Neural progenitor cell (in vitro differentiated cells): ENCODE measurements around the gene GHRHR. TPM values are rescaled to one million over a fixed set of nuclear protein-coding genes. Genes with fewer than 3 reads are reported as not detected.

ENCODE experiments used
- DNase-seq: peaks from one replicate; pipeline ENCODE4 v3.0.0-alpha.2; 2016; ENCODE audit warnings: low spot score
- H2AFZ ChIP-seq: fragments of 200-600 bp; sonication (generic); replicated peaks from 2 replicates; pipeline ENCODE4 v1.6.1; 2016; ENCODE audit warnings: antibody characterized with exemption
- H3F3A ChIP-seq: fragments of 200-600 bp; sonication (generic); 2 replicates; pipeline ENCODE4 v1.6.1; 2016; ENCODE audit warnings: antibody characterized with exemption, low read depth
- H3K27ac ChIP-seq: fragments of 200-600 bp; sonication (generic); 2 replicates; pipeline ENCODE4 v1.5.1; 2016; ENCODE audit warnings: mild to moderate bottlenecking
- H3K27me3 ChIP-seq: fragments of 200-600 bp; sonication (generic); 2 replicates; pipeline ENCODE4 v1.6.1; 2016; ENCODE audit warnings: mild to moderate bottlenecking, moderate library complexity
- H3K36me3 ChIP-seq: fragments of 200-600 bp; sonication (generic); 2 replicates; pipeline ENCODE4 v1.5.1; 2016
- H3K4me1 ChIP-seq: fragments of 200-600 bp; sonication (generic); 2 replicates; pipeline ENCODE4 v1.6.1; 2016; ENCODE audit warnings: mixed run types
- H3K4me2 ChIP-seq: fragments of 200-600 bp; sonication (generic); 2 replicates; pipeline ENCODE4 v1.6.1; 2016
- H3K4me3 ChIP-seq: fragments of 200-600 bp; sonication (generic); 2 replicates; pipeline ENCODE4 v1.5.1; 2016
- H3K79me2 ChIP-seq: fragments of 200-600 bp; sonication (generic); 2 replicates; pipeline ENCODE4 v1.6.1; 2016; ENCODE audit warnings: low read depth
- H3K9ac ChIP-seq: fragments of 200-600 bp; sonication (generic); 2 replicates; pipeline ENCODE4 v1.6.1; 2016
- H3K9me3 ChIP-seq: fragments of 200-600 bp; sonication (generic); 2 replicates; pipeline ENCODE4 v1.5.1; 2016; ENCODE audit warnings: low read depth
- H4K20me1 ChIP-seq: fragments of 200-600 bp; sonication (generic); 2 replicates; pipeline ENCODE4 v1.6.1; 2016; ENCODE audit warnings: low read depth
- H3K27ac Mint-ChIP-seq: 3 replicates; pipeline ENCODE4 v1.8.0; 2021; ENCODE audit warnings: mixed read lengths
- H3K27me3 Mint-ChIP-seq: 2 replicates; pipeline ENCODE4 v1.8.0; 2022; ENCODE audit warnings: low read depth, mild to moderate bottlenecking, inconsistent platforms, moderate library complexity, mixed read lengths; ENCODE audit not compliant: insufficient read depth
- H3K36me3 Mint-ChIP-seq: 3 replicates; pipeline ENCODE4 v1.8.0; 2021; ENCODE audit warnings: mixed read lengths
- H3K4me1 Mint-ChIP-seq: 3 replicates; pipeline ENCODE4 v1.8.0; 2021; ENCODE audit warnings: mixed read lengths
- H3K4me3 Mint-ChIP-seq: 3 replicates; pipeline ENCODE4 v1.8.0; 2021; ENCODE audit warnings: mild to moderate bottlenecking, moderate library complexity, mixed read lengths
- H3K9me3 Mint-ChIP-seq: 3 replicates; pipeline ENCODE4 v1.8.0; 2020; ENCODE audit warnings: mixed read lengths
- EZH2 ChIP-seq: fragments of 200-600 bp; sonication (generic); IDR thresholded peaks from 2 replicates; pipeline ENCODE4 v1.6.1; 2017; ENCODE audit warnings: antibody characterized with exemption, mild to moderate bottlenecking, moderate library complexity
- EZH2phosphoT487 ChIP-seq: fragments of 200-600 bp; sonication (generic); IDR thresholded peaks from 2 replicates; pipeline ENCODE4 v1.6.1; 2017; ENCODE audit warnings: antibody characterized with exemption
- total RNA-seq: library from RNA; depleted of rRNA; stranded (reverse); fragments of >200 nt; gene quantifications from 2 replicates; pipeline ENCODE4 v1.2.3, GENCODE V29; 2015; ENCODE audit warnings: low replicate concordance
- TF ChIP-seq, protein P1 (sequence below): fragments of 200-600 bp; sonication (generic); IDR thresholded peaks from 2 replicates; pipeline ENCODE4 v1.5.1; 2017; ENCODE audit warnings: antibody characterized with exemption, mild to moderate bottlenecking

The GHRHR gene
- total RNA-seq, 1 donor from 2014 or later, result not detected

DNA sequence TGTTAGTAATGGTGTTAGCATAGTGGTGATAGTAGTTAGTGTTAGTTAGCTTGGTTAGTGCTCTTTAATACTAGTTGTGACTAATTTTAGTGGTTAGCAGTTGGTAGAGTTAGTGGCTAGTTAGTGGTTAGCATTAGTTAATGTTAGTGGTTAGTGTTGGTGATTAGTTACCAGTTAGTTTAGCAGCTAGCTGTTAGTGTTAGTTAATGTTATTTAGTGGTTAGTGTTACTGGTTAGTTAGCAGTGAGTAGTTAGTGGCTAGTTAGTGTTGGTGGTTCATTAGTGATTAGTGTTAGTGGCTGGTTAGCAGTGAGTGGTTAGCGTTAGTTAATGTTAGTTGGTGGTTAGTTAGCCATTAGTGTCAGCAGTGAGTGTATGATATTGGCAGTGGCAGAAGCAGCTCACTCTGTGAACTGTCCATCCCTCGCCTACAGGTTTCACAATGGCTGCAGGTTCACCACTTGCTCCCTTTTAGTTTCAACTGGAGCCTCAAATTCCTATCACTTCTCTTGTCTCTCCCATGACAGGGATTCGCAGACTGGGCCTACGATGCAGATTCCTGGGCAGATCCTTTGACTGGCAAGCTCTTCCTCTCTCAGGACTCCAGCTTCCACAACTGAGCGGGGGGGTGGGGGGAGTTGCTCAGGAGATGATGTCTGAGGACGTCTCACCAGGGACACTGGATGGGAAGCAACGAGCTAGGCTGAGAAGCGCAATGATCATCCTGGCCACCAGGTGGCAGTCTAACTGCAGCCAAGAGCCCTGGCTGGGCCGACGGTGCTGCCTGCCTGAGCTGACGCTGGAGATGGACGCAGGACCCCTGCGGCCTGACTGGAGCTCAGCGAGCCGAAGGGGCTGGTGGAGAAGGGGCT is 19.5 kb downstream of the GHRHR start:
- peaks cover 7% of the 10 kb centered on the region for H3K27me3 Mint-ChIP-seq
- peak overlapping the region; percentile 64 for H3K4me3 Mint-ChIP-seq
- Histone ChIP-seq H2AFZ (no peak overlapping the region), H3K27me3 (peaks cover 94% of the 10 kb centered on the region), H3K4me2 (peak overlapping the region; percentile 76), H3F3A (no peaks in the 10 kb centered on the region), H3K9me3 (no peaks in the 10 kb centered on the region), H3K4me1 (peaks cover 32% of the 10 kb centered on the region), H4K20me1 (peaks cover 37% of the 10 kb centered on the region), H3K4me3 (peak overlapping the region; percentile 31), H3K36me3 (no peaks in the 10 kb centered on the region), H3K79me2 (no peaks in the 10 kb centered on the region), H3K9ac (no peak overlapping the region), H3K27ac (no peak overlapping the region)
- no peak for TF ChIP-seq EZH2phosphoT487
- TF ChIP-seq, protein P1, sequence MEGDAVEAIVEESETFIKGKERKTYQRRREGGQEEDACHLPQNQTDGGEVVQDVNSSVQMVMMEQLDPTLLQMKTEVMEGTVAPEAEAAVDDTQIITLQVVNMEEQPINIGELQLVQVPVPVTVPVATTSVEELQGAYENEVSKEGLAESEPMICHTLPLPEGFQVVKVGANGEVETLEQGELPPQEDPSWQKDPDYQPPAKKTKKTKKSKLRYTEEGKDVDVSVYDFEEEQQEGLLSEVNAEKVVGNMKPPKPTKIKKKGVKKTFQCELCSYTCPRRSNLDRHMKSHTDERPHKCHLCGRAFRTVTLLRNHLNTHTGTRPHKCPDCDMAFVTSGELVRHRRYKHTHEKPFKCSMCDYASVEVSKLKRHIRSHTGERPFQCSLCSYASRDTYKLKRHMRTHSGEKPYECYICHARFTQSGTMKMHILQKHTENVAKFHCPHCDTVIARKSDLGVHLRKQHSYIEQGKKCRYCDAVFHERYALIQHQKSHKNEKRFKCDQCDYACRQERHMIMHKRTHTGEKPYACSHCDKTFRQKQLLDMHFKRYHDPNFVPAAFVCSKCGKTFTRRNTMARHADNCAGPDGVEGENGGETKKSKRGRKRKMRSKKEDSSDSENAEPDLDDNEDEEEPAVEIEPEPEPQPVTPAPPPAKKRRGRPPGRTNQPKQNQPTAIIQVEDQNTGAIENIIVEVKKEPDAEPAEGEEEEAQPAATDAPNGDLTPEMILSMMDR, result peak; percentile 96
- DNase-seq, result peak; percentile 94
- H3K9me3 Mint-ChIP-seq, result no peaks in the 10 kb centered on the region
- no peaks in the 10 kb centered on the region for H3K36me3 Mint-ChIP-seq
- H3K4me1 Mint-ChIP-seq, result peaks cover 53% of the 10 kb centered on the region
- H3K27ac Mint-ChIP-seq, result peak overlapping the region; percentile 9

DNA sequence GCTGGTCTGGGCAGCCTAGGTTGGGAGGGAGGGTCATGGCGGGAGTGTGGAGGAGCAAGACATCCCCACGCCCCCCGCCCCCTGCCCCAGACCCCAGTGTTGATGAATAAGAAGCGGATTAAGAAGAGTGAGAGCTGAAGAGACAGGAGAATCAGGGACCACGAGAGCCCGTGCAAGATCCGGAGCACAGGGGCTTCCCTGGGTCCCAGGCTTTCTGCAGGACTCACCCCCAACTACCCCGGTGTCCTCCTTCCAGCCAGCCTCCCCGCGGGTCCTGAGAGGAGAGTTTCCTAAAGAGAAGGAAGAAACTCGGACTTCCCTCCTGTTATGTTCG is 20.1 kb downstream of the GHRHR start:
- no peak overlapping the region for H3K27ac Mint-ChIP-seq

DNA sequence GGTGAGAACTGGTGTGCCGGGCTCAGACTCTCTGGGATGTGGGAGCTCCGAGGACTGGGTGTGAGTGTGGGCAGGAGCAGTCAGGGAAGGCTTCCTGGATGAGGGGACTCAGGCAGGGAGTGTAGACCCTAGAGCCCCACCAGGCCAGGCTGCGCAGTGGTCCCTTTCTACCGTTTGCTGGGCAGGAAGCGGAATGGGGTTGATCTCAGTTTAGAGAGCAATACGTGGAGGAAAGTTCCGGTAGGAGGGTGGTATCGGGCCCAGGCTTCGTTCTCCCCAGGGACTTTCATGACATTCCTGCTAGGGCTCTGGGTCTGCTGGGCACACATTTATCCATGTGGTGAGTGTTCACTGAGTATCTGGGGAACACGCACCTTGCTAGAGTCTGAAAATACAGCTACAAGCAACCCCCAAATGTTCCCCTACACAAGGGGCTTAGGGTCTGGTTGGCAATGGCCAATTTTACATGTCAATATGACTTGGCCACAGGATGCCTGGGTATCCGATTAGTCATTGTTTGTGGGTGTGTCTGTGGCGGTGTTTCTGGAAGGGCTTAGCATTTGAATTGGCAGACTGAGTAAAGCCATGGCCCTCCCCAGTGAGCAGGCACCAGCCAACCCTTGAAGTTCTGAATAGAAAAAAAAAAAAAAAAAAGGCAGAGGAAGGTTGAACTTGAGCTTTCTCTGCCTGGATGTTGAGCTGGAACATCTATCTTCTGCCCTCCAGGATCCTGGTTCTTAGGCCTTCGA is 20.8 kb downstream of the GHRHR start:
- no peaks in the 10 kb centered on the region for H3K79me2 ChIP-seq
- Mint-ChIP-seq H3K4me1 (peaks cover 65% of the 10 kb centered on the region), H3K9me3 (no peaks in the 10 kb centered on the region), H3K36me3 (no peaks in the 10 kb centered on the region), H3K27me3 (peaks cover 2% of the 10 kb centered on the region), H3K4me3 (peak overlapping the region; percentile 64), H3K27ac (no peak overlapping the region)
- H3K4me1 ChIP-seq, result peaks cover 35% of the 10 kb centered on the region
- TF ChIP-seq EZH2 (no peak), EZH2phosphoT487 (no peak)
- TF ChIP-seq, protein P1, result no peak
- H2AFZ ChIP-seq, result no peak overlapping the region
- H3K27ac ChIP-seq, result no peak overlapping the region
- H3F3A ChIP-seq, result no peaks in the 10 kb centered on the region
- H4K20me1 ChIP-seq, result peaks cover 47% of the 10 kb centered on the region
- peak overlapping the region; percentile 76 for H3K4me2 ChIP-seq
- peak overlapping the region; percentile 31 for H3K4me3 ChIP-seq
- no peak overlapping the region for H3K9ac ChIP-seq
- H3K27me3 ChIP-seq, result peaks cover 94% of the 10 kb centered on the region
- no peaks in the 10 kb centered on the region for H3K9me3 ChIP-seq
- peak; percentile 52 for DNase-seq
- no peaks in the 10 kb centered on the region for H3K36me3 ChIP-seq

More for the DNA sequence above, 20.1 kb downstream of the GHRHR start:
- peak overlapping the region; percentile 76 for H3K4me2 ChIP-seq
- H3K9me3 Mint-ChIP-seq, result no peaks in the 10 kb centered on the region
- DNase-seq, result no peak
- H3K27ac ChIP-seq, result no peak overlapping the region
- peaks cover 59% of the 10 kb centered on the region for H3K4me1 Mint-ChIP-seq
- no peaks in the 10 kb centered on the region for H3K36me3 Mint-ChIP-seq
- peak overlapping the region; percentile 31 for H3K4me3 ChIP-seq
- no peak overlapping the region for H3K9ac ChIP-seq
- no peaks in the 10 kb centered on the region for H3K79me2 ChIP-seq
- H3F3A ChIP-seq, result no peaks in the 10 kb centered on the region
- peaks cover 35% of the 10 kb centered on the region for H3K4me1 ChIP-seq
- peaks cover 43% of the 10 kb centered on the region for H4K20me1 ChIP-seq
- H3K27me3 Mint-ChIP-seq, result peaks cover 6% of the 10 kb centered on the region
- H3K27me3 ChIP-seq, result peaks cover 94% of the 10 kb centered on the region
- TF ChIP-seq EZH2phosphoT487, result no peak
- TF ChIP-seq, protein P1, result no peak
- TF ChIP-seq EZH2, result no peak
- H2AFZ ChIP-seq, result no peak overlapping the region
- H3K36me3 ChIP-seq, result no peaks in the 10 kb centered on the region
- H3K9me3 ChIP-seq, result no peaks in the 10 kb centered on the region
- H3K4me3 Mint-ChIP-seq, result peak overlapping the region; percentile 64
